Nephron (organoid): ENCODE data around the gene RAB5IF.
"Not testable (repeated sequence)": the region's sequence is repeated elsewhere in the genome, so short reads cannot be mapped to it uniquely, and the experiment has no call there.

ENCODE experiments used
- H3K27ac Mint-ChIP-seq, 3 experiments: 2 replicates each; pipeline ENCODE4 v1.8.0; 2020; ENCODE audit warnings: mixed read lengths in 3 of 3, mild to moderate bottlenecking in 2 of 3, moderate library complexity in 1 of 3
- H3K27me3 Mint-ChIP-seq: 2 replicates; pipeline ENCODE4 v1.8.0; 2021; ENCODE audit warnings: low read depth, mild to moderate bottlenecking, moderate library complexity, mixed read lengths
- H3K36me3 Mint-ChIP-seq: 2 replicates; pipeline ENCODE4 v1.8.0; 2020; ENCODE audit warnings: low read depth, mixed read lengths
- H3K4me1 Mint-ChIP-seq: 2 replicates; pipeline ENCODE4 v1.8.0; 2020; ENCODE audit warnings: mixed read lengths
- H3K4me3 Mint-ChIP-seq, 3 experiments: 2 replicates each; pipeline ENCODE4 v1.8.0; 2020; ENCODE audit warnings: mild to moderate bottlenecking in 3 of 3, mixed read lengths in 3 of 3, moderate library complexity in 2 of 3
- H3K9me3 Mint-ChIP-seq: 2 replicates; pipeline ENCODE4 v1.8.0; 2020; ENCODE audit warnings: mixed read lengths
- CTCF ChIP-seq, 3 experiments: fragments of 200-600 bp; sonication (generic); IDR thresholded peaks; one replicate each; pipeline ENCODE4 v1.5.0; 2021; ENCODE audit warnings: antibody characterized with exemption in 3 of 3; ENCODE audit not compliant: unreplicated experiment in 3 of 3

The RAB5IF gene

GRCh38 chr20:36605399-36606157, at the start of gene RAB5IF:
Gene RAB5IF, plus strand, starts transcription at chr20:36605779. Its CDS starts 173 bp downstream, at chr20:36605952.
- no peaks in the 10 kb centered on the region for H3K27me3 Mint-ChIP-seq
- H3K4me3 Mint-ChIP-seq: peak within 1 kb of the TSS; percentile 98
- peak within 1 kb of the TSS; percentile 84 to 94 (median 93) for H3K27ac Mint-ChIP-seq
- H3K9me3 Mint-ChIP-seq: no peaks in the 10 kb centered on the region
- TF ChIP-seq CTCF (IDR thresholded peaks at IDR 0.05; ENCODE audit: unreplicated experiment in 3 of 3): peak; percentile 82 to 95 (median 86)
- peaks cover 19% of the 10 kb centered on the region for H3K36me3 Mint-ChIP-seq
- H3K4me1 Mint-ChIP-seq: peaks cover 29% of the 10 kb centered on the region

GRCh38 chr20:36562724-36563123, 42.9 kb upstream of the RAB5IF start:
- Mint-ChIP-seq H3K9me3 (peaks cover 7% of the 10 kb centered on the region), H3K4me1 (no peaks in the 10 kb centered on the region), H3K36me3 (peaks cover 14% of the 10 kb centered on the region), H3K4me3 (no peak overlapping the region), H3K27me3 (no peaks in the 10 kb centered on the region), H3K27ac (no peak overlapping the region)
- TF ChIP-seq CTCF (IDR thresholded peaks at IDR 0.05; ENCODE audit: unreplicated experiment in 3 of 3): no peak

- no peak overlapping the region for H3K27ac Mint-ChIP-seq
- no peak overlapping the region for H3K4me3 Mint-ChIP-seq
- peaks cover 14% of the 10 kb centered on the region for H3K36me3 Mint-ChIP-seq
- peaks cover 7% of the 10 kb centered on the region for H3K9me3 Mint-ChIP-seq
- no peaks in the 10 kb centered on the region for H3K4me1 Mint-ChIP-seq
- TF ChIP-seq CTCF (IDR thresholded peaks at IDR 0.05; ENCODE audit: unreplicated experiment in 3 of 3): no peak
- no peaks in the 10 kb centered on the region for H3K27me3 Mint-ChIP-seq
Measured at GRCh38 chr20:36563374-36563773, 42.2 kb upstream of the RAB5IF start.

- H3K4me1 Mint-ChIP-seq, H3K27ac Mint-ChIP-seq: not testable (repeated sequence)
- peaks cover 14% of the 10 kb centered on the region for H3K36me3 Mint-ChIP-seq
Measured at GRCh38 chr20:36564078-36564725, 41.4 kb upstream of the RAB5IF start.

GRCh38 chr20:36564726-36565121, 40.9 kb upstream of the RAB5IF start:
- not testable (repeated sequence) for H3K9me3 Mint-ChIP-seq, H3K27ac Mint-ChIP-seq, H3K27me3 Mint-ChIP-seq, H3K4me3 Mint-ChIP-seq, H3K4me1 Mint-ChIP-seq
- H3K36me3 Mint-ChIP-seq: peaks cover 14% of the 10 kb centered on the region

More at GRCh38 chr20:36564078-36564725, 41.4 kb upstream of the RAB5IF start:
- H3K4me3 Mint-ChIP-seq, H3K9me3 Mint-ChIP-seq, H3K27me3 Mint-ChIP-seq: not testable (repeated sequence)

GRCh38 chr20:36565520-36565919, 40.1 kb upstream of the RAB5IF start:
- peaks cover 7% of the 10 kb centered on the region for H3K9me3 Mint-ChIP-seq
- no peaks in the 10 kb centered on the region for H3K27me3 Mint-ChIP-seq
- H3K4me3 Mint-ChIP-seq: no peak overlapping the region
- peaks cover 14% of the 10 kb centered on the region for H3K36me3 Mint-ChIP-seq
- H3K27ac Mint-ChIP-seq: no peak overlapping the region
- TF ChIP-seq CTCF (IDR thresholded peaks at IDR 0.05; ENCODE audit: unreplicated experiment in 3 of 3): no peak
- H3K4me1 Mint-ChIP-seq: peaks cover 5% of the 10 kb centered on the region
